NCI-H226 (cell line): ENCODE data around the gene RNF166.

ENCODE experiments used
- DNase-seq: peaks from one replicate; pipeline ENCODE4 v3.0.0-alpha.2; 2015

The RNF166 gene

GRCh38 chr16:88705076-88705684 lies 1.0 kb downstream of the RNF166 start:
- no peak for DNase-seq

- DNase-seq: no peak
Observed at GRCh38 chr16:88703486-88704309, 2.5 kb downstream of the RNF166 start.

- DNase-seq: no peak
Observed at GRCh38 chr16:88702371-88703210, 3.6 kb downstream of the RNF166 start.

GRCh38 chr16:88701581-88702370 lies 4.4 kb downstream of the RNF166 start:
- DNase-seq: no peak

GRCh38 chr16:88700636-88701482 lies 5.3 kb downstream of the RNF166 start:
- peak; percentile 91 for DNase-seq

GRCh38 chr16:88700322-88700635 lies 5.9 kb downstream of the RNF166 start:
- no peak for DNase-seq

GRCh38 chr16:88699180-88699579 lies 7.0 kb downstream of the RNF166 start:
- no peak for DNase-seq

- DNase-seq: no peak
Observed at GRCh38 chr16:88698646-88699045, 7.6 kb downstream of the RNF166 start.

- no peak for DNase-seq
Observed at GRCh38 chr16:88697831-88698615, 8.2 kb downstream of the RNF166 start.

GRCh38 chr16:88697116-88697830 lies 8.9 kb downstream of the RNF166 start:
- DNase-seq: no peak

- no peak for DNase-seq
Observed at GRCh38 chr16:88696441-88696840, 9.8 kb downstream of the RNF166 start.

- no peak for DNase-seq
Observed at GRCh38 chr16:88695753-88696152, 10.5 kb downstream of the RNF166 start.

GRCh38 chr16:88695218-88695617 lies 11.0 kb downstream of the RNF166 start:
- DNase-seq: no peak

- no peak for DNase-seq
Observed at GRCh38 chr16:88694221-88695087, 11.8 kb downstream of the RNF166 start.

GRCh38 chr16:88693420-88694177 lies 12.6 kb downstream of the RNF166 start:
- no peak for DNase-seq

GRCh38 chr16:88692861-88693260 lies 13.3 kb downstream of the RNF166 start:
- no peak for DNase-seq

GRCh38 chr16:88691924-88692560 lies 14.2 kb downstream of the RNF166 start:
- DNase-seq: no peak
